GM12878 (cell line): ENCODE results near the gene ANK2.

Experiments used
- CTCF ChIP-seq, 3 experiments: IDR thresholded peaks in 2 of 3; conservative IDR thresholded peaks in 1 of 3; 2 replicates each; pipeline ENCODE4 v1.5.1; 2011; ENCODE audit warnings: low read depth in 3 of 3, low read length in 3 of 3, mild to moderate bottlenecking in 3 of 3, control low read depth in 2 of 3, moderate library complexity in 2 of 3, inconsistent platforms in 1 of 3, mixed read lengths in 1 of 3; ENCODE audit not compliant: control insufficient read depth in 2 of 3, insufficient read depth in 1 of 3; ENCODE audit errors: extremely low read depth in 1 of 3
- KAT2A ChIP-seq: conservative IDR thresholded peaks from 2 replicates; pipeline ENCODE4 v1.6.1; 2011; ENCODE audit warnings: low read depth, low read length; ENCODE audit not compliant: control insufficient read depth
- NFIC ChIP-seq: IDR thresholded peaks from 2 replicates; pipeline ENCODE4 v1.6.1; 2012; ENCODE audit warnings: low read depth, mild to moderate bottlenecking, inconsistent platforms, low read length, moderate library complexity
- POLR2A ChIP-seq: IDR thresholded peaks from 2 replicates; pipeline ENCODE4 v1.6.1; 2011; ENCODE audit warnings: low read depth, mild to moderate bottlenecking, low read length
- POLR2AphosphoS5 ChIP-seq: IDR thresholded peaks from 2 replicates; pipeline ENCODE4 v1.6.1; 2011; ENCODE audit warnings: mild to moderate bottlenecking, low read length, inconsistent platforms
- TF ChIP-seq, protein P1 (sequence below): fragments of 450-650 bp; IDR thresholded peaks from 2 replicates; pipeline ENCODE4 v1.6.1; 2016; ENCODE audit warnings: mild to moderate bottlenecking, moderate library complexity, borderline replicate concordance
- TF ChIP-seq, protein P2 (sequence below): IDR thresholded peaks from 2 replicates; pipeline ENCODE4 v1.6.1; 2011; ENCODE audit warnings: low read depth, low read length, improper control_type of control experiment, borderline replicate concordance

GRCh38 chr4:113236916-113237315, 187.5 kb downstream of the ANK2 start:
- TF ChIP-seq KAT2A (no peak), CTCF (IDR thresholded peaks at IDR 0.05 in 2 of 3, conservative IDR thresholded peaks at IDR 0.05 in 1 of 3; ENCODE audit: control insufficient read depth in 2 of 3, extremely low read depth in 1 of 3, insufficient read depth in 1 of 3, low read depth in 3 of 3, low read length in 3 of 3) (no peak), POLR2AphosphoS5 (no peak), POLR2A (no peak), NFIC (no peak)
- TF ChIP-seq, protein P1, sequence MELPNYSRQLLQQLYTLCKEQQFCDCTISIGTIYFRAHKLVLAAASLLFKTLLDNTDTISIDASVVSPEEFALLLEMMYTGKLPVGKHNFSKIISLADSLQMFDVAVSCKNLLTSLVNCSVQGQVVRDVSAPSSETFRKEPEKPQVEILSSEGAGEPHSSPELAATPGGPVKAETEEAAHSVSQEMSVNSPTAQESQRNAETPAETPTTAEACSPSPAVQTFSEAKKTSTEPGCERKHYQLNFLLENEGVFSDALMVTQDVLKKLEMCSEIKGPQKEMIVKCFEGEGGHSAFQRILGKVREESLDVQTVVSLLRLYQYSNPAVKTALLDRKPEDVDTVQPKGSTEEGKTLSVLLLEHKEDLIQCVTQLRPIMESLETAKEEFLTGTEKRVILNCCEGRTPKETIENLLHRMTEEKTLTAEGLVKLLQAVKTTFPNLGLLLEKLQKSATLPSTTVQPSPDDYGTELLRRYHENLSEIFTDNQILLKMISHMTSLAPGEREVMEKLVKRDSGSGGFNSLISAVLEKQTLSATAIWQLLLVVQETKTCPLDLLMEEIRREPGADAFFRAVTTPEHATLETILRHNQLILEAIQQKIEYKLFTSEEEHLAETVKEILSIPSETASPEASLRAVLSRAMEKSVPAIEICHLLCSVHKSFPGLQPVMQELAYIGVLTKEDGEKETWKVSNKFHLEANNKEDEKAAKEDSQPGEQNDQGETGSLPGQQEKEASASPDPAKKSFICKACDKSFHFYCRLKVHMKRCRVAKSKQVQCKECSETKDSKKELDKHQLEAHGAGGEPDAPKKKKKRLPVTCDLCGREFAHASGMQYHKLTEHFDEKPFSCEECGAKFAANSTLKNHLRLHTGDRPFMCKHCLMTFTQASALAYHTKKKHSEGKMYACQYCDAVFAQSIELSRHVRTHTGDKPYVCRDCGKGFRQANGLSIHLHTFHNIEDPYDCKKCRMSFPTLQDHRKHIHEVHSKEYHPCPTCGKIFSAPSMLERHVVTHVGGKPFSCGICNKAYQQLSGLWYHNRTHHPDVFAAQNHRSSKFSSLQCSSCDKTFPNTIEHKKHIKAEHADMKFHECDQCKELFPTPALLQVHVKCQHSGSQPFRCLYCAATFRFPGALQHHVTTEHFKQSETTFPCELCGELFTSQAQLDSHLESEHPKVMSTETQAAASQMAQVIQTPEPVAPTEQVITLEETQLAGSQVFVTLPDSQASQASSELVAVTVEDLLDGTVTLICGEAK: no peak
- TF ChIP-seq, protein P2, sequence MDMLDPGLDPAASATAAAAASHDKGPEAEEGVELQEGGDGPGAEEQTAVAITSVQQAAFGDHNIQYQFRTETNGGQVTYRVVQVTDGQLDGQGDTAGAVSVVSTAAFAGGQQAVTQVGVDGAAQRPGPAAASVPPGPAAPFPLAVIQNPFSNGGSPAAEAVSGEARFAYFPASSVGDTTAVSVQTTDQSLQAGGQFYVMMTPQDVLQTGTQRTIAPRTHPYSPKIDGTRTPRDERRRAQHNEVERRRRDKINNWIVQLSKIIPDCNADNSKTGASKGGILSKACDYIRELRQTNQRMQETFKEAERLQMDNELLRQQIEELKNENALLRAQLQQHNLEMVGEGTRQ: no peak
